Astrocyte of the spinal cord (primary cell): Measurements from ENCODE around the gene OAS1.

Experiments
- DNase-seq: peaks from one replicate; pipeline ENCODE4 v3.0.0; 2011; ENCODE audit warnings: low read depth, low spot score
- H3K4me3 ChIP-seq: 2 replicates; pipeline ENCODE4 v1.5.1; 2011; ENCODE audit warnings: low read depth, mild to moderate bottlenecking, low read length, moderate library complexity
- in situ Hi-C: cut with HindIII; loops from 2 replicates; pipeline ENCODE4 v1.10.0; 2017; ENCODE audit warnings: low sequenced_read_pairs
- TF ChIP-seq, protein P1 (sequence below): IDR thresholded peaks from 2 replicates; pipeline ENCODE4 v1.5.1; 2012; ENCODE audit warnings: low read depth, mild to moderate bottlenecking, low read length, inconsistent platforms

OAS1 gene

DNA sequence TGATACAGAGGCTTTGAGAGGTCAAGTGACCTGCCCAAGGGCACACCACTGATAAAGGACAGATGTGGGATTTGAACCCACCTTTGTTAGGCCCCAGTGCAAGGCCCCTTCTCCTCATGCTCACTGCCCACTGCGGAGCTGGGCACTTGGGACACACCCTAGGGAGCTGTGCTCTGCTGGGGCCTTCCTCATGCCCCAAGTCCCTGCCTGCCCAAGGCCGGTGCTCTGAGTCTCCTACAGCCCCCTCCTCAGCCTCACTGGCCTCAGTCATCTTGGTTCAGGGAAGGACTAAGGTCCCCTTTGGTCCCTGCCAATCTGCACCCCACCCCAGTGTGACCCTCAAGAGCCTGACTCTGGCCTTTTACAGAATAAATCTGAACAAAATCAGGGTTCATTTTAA, 23.6 kb downstream of the OAS1 start:
- TF ChIP-seq, protein P1, sequence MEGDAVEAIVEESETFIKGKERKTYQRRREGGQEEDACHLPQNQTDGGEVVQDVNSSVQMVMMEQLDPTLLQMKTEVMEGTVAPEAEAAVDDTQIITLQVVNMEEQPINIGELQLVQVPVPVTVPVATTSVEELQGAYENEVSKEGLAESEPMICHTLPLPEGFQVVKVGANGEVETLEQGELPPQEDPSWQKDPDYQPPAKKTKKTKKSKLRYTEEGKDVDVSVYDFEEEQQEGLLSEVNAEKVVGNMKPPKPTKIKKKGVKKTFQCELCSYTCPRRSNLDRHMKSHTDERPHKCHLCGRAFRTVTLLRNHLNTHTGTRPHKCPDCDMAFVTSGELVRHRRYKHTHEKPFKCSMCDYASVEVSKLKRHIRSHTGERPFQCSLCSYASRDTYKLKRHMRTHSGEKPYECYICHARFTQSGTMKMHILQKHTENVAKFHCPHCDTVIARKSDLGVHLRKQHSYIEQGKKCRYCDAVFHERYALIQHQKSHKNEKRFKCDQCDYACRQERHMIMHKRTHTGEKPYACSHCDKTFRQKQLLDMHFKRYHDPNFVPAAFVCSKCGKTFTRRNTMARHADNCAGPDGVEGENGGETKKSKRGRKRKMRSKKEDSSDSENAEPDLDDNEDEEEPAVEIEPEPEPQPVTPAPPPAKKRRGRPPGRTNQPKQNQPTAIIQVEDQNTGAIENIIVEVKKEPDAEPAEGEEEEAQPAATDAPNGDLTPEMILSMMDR = no peak
- no peak overlapping the region for H3K4me3 ChIP-seq
- in situ Hi-C loops = no loop called here
- no peak for DNase-seq

DNA sequence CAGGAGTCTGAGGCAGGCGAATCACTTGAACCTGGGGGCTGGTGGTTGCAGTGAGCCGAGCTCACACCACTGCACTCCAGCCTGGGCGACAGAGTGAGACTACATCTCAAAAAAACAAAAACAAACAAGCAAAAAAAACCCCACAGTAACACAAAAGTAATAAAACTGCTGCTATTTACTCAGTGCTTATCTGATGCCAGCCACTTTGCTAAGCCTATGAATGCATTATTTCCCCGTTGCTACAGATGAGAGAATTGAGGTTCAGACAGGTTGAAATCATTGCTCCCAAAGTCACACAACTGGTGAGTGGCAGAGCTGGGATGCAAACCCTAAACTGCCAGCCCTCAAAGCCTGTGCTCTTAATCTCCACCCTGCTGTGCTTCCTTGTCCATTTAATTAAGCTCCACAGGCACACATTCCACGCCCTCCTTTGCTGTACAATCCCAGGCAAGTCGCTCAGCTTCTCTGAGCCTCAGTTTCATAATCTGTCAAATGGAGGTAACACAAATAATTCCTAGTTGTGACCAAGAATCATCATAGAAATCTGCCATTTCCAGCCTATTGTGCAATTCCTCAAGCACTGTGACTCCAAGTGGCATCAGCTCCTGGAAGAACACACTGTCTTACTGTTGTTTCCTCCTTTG, 25.8 kb downstream of the OAS1 start:
- H3K4me3 ChIP-seq = no peak overlapping the region
- no peak for DNase-seq
- TF ChIP-seq, protein P1 = no peak
- in situ Hi-C loops = no loop called here

DNA sequence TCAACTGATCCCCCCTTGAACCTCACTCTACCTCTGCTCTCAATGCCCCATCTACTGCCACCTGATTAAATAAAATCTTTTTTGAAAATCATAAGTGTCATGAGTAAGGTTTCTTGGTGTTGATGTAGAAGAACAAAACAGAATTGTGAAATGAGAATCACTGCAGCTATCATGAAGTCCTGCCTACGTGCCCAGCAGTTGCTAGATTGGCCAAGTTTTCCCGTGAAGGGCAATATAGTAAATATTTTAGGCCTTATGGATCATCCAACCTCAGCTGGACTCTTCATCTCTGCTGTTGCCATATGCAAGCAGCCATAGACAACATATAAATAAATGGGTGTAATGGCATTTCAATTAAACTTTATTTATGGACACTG, 26.4 kb downstream of the OAS1 start:
- in situ Hi-C loops = no loop called here

DNA sequence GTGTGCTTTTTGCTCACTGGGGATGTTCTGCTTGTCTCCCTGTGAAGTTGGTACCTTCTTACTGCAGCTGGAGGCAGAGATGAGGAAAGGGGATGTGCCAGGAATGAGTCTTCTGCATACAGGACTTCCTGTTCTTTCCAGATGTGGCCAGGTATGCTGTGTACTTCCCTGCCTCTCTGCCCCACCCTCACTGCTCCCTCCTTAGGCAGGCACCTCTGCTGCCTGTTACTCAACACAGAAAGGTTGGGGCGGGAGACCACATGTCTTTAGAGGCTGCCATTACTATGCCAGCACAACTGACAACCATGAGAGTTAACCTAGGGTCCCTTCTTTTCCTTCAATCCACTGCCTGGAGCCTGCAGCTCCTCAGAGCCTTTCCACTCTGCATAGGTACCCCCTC, 29.5 kb downstream of the OAS1 start:
- DNase-seq = no peak
- TF ChIP-seq, protein P1 = no peak
- in situ Hi-C loops = no loop called here
- H3K4me3 ChIP-seq = no peak overlapping the region

More for the DNA sequence above, 26.4 kb downstream of the OAS1 start:
- TF ChIP-seq, protein P1 = no peak
- H3K4me3 ChIP-seq = no peak overlapping the region
- no peak for DNase-seq

DNA sequence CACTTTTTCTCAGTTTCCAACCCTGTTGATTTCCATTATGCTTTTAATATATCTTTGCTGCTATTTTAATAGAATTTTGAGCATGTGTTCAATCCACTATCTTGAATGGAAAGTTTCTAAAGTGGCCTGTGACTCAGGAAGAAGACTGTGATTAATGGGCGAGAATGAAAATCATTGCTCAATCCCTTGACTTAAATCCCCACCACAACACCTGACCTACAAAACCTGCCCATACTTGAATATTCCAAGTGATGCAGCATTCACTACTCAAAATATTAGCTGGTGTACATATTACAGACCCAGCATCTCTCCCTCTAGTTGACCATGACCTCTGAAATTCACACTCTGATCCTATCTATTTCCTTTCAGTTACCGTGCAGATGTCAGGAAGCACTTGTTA, 30.2 kb downstream of the OAS1 start:
- no peak for DNase-seq
- in situ Hi-C loops = no loop called here
- H3K4me3 ChIP-seq = no peak overlapping the region
- TF ChIP-seq, protein P1 = no peak

DNA sequence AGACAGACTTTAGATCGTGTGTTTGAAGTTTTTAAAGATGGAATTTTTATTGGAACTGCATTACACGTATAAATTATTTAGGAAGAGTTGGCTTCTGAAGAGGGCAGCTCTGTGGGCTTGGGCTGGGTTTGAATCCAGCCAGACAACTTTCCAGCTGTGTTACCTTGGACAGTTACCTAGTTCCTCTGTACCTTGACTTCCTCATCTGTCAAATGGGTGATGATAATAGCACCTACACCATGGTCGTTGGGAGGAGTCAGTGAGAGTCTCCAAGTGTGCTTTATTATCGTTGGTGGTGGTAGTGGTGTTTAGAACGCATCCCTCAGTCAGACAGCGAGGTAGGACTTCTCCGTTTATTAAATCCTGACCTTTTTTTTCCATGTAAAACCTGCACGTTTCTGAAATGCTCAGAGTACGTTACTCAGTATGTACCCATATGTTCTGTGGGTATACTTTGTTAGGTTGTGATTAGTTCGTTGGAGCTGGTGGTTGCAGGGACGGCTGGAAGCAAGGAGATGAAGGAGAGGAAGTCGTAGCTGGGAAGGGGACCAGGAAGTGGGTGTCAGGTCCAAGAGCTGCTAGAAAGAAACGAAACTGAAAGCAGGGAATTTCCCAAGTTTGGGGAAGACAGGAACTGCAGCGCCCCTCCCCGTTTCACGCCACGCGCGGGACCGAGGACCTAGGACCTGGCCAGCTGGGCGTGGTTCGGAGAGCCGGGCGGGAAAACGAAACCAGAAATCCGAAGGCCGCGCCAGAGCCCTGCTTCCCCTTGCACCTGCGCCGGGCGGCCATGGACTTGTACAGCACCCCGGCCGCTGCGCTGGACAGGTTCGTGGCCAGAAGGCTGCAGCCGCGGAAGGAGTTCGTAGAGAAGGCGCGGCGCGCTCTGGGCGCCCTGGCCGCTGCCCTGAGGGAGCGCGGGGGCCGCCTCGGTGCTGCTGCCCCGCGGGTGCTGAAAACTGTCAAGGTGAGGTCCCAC, 31.3 kb downstream of the OAS1 start, which contains the start of gene OAS3:
Gene OAS3, plus strand, starts transcription at position 734 of the 979 bp plus-strand sequence. Its CDS starts 57 bp downstream, at position 791.
- H3K4me3 ChIP-seq = peak within 1 kb of the TSS; percentile 63
- TF ChIP-seq, protein P1 = no peak
- in situ Hi-C loops = no loop called here
- peak; percentile 74 for DNase-seq
